Measurements from ENCODE around the gene MRPL49.

DNA sequence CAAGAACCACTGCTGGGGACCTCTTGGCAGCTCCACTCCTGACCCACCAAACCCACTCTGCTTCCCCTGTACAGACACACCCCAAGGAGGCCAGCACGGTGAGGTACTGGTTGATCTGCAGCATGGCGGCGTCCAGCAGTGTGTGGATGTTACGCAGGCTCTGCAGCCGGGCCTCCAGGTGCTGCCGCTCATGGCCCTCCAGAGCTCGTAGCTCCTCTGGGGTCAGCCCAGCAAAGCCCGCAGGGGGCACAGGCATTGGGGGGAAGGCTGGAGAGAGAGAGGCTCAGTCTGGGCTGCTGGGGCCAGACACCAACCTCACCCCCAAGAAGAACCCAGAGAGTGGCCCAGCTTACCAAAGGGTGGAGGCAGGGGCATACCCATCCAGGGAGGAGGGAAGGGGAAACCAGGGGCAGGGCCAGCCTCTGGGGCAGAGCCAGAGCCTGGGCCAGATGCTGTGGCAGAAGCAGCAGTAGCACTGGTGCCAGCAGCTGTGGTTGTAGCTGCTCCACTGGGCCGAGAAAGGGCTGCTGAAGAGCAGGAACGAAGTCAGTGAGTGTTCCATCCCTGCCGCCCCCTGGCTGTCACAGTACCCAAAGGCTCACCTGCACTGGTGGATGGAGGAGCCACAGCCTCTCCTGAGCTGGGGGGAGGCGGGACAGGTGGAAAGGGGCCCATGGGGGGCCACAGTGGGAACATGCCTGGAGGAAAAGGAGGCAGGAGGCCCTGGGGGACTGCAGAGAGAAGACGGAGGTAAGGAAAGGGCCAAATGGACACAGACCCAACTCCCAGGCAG lies 7.7 kb downstream of the MRPL49 start:
- TF ChIP-seq, protein P1, sequence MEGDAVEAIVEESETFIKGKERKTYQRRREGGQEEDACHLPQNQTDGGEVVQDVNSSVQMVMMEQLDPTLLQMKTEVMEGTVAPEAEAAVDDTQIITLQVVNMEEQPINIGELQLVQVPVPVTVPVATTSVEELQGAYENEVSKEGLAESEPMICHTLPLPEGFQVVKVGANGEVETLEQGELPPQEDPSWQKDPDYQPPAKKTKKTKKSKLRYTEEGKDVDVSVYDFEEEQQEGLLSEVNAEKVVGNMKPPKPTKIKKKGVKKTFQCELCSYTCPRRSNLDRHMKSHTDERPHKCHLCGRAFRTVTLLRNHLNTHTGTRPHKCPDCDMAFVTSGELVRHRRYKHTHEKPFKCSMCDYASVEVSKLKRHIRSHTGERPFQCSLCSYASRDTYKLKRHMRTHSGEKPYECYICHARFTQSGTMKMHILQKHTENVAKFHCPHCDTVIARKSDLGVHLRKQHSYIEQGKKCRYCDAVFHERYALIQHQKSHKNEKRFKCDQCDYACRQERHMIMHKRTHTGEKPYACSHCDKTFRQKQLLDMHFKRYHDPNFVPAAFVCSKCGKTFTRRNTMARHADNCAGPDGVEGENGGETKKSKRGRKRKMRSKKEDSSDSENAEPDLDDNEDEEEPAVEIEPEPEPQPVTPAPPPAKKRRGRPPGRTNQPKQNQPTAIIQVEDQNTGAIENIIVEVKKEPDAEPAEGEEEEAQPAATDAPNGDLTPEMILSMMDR (IDR thresholded peaks at IDR 0.05) = no peak
- TF ChIP-seq POLR2AphosphoS5 (IDR thresholded peaks at IDR 0.05; ENCODE audit: low read depth, low read length) = peak; percentile 5; the same call in 1 of the 2 replicates

Measured in Panc1 (cell line).